Endothelial cell of umbilical vein (primary cell): Measurements from ENCODE around the gene SP1. TPM values are rescaled to one million over a fixed set of nuclear protein-coding genes. Genes with fewer than 3 reads are reported as not detected.

Experiments used
- BruUV-seq: library from RNA; stranded (reverse); fragments of 400-500 nt; replicated peaks from 2 replicates; lab custom pipeline; 2021; lab: Mats Ljungman, UMichigan
- CTCF ChIA-PET: fragments of 300-600, 350-600 bp; sonication (Branson Sonifier 250); formaldehyde crosslinking; loops from one replicate; lab custom pipeline; 2021; ENCODE audit warnings: antibody characterized with exemption, inconsistent platforms; lab: Charles Lee
- POLR2A ChIA-PET: fragments of 300-600, 350-600 bp; sonication (Branson Sonifier 250); formaldehyde crosslinking; loops from one replicate; lab custom pipeline; 2021; ENCODE audit warnings: antibody characterized with exemption, inconsistent platforms; lab: Charles Lee
- DNase-seq: peaks from one replicate; pipeline ENCODE4 v3.0.0-alpha.2; 2011; ENCODE audit warnings: low read depth, low spot score
- FAIRE-seq: peaks from 2 replicates; lab custom pipeline; 2011; peaks lifted over from hg19 to GRCh38; lab: Jason Lieb, UNC
- H2AFZ ChIP-seq: 2 replicates; pipeline ENCODE4 v1.6.0; 2012; ENCODE audit warnings: low read depth, low read length, control low read depth, inconsistent platforms
- H3K27ac ChIP-seq: 2 replicates; pipeline ENCODE4 v1.5.1; 2011; ENCODE audit warnings: low read depth, mild to moderate bottlenecking, control low read depth, low read length, moderate library complexity; ENCODE audit not compliant: insufficient read depth
- H3K27me3 ChIP-seq, 2 experiments: 2 replicates each; pipeline versions ENCODE4 v1.6.0 to v1.6.1; 2011; ENCODE audit warnings: low read length in 2 of 2, mixed read lengths in 1 of 2; ENCODE audit not compliant: control insufficient read depth in 2 of 2, insufficient read depth in 2 of 2
- H3K36me3 ChIP-seq, 2 experiments: 2 replicates in 1 of 2; 3 replicates in 1 of 2; pipeline ENCODE4 v1.5.1; 2011; ENCODE audit warnings: low read length in 2 of 2, mild to moderate bottlenecking in 1 of 2, moderate library complexity in 1 of 2; ENCODE audit not compliant: control insufficient read depth in 2 of 2, insufficient read depth in 2 of 2; ENCODE audit errors: extremely low read depth in 1 of 2
- H3K4me1 ChIP-seq: 3 replicates; pipeline ENCODE4 v1.5.1; 2011; ENCODE audit warnings: mild to moderate bottlenecking, low read length; ENCODE audit not compliant: control insufficient read depth, insufficient read depth; ENCODE audit errors: extremely low read depth
- H3K4me2 ChIP-seq: 2 replicates; pipeline ENCODE4 v1.6.1; 2011; ENCODE audit warnings: low read length, control low read depth, mixed read lengths; ENCODE audit not compliant: insufficient read depth
- H3K4me3 ChIP-seq, 3 experiments: fragments of 200-600 bp in 1 of 3; sonication (generic), shearing (Covaris generic) in 1 of 3; replicated peaks in 1 of 3; 2 replicates each; pipeline ENCODE4 v1.5.1; 2011 to 2016; ENCODE audit warnings: control low read depth in 3 of 3, low read length in 3 of 3, mild to moderate bottlenecking in 2 of 3, inconsistent platforms in 1 of 3, low read depth in 1 of 3, moderate library complexity in 1 of 3; ENCODE audit not compliant: insufficient read depth in 1 of 3
- H3K79me2 ChIP-seq: 2 replicates; pipeline ENCODE4 v1.6.0; 2012; ENCODE audit warnings: low read length, inconsistent platforms; ENCODE audit not compliant: control insufficient read depth, insufficient read depth
- H3K9ac ChIP-seq: replicated peaks from 2 replicates; pipeline ENCODE3; 2011; ENCODE audit warnings: low read length, control low read depth; ENCODE audit not compliant: insufficient read depth; ENCODE audit errors: extremely low read depth
- H3K9me1 ChIP-seq: replicated peaks from 3 replicates; pipeline ENCODE4 v1.6.0; 2011; ENCODE audit warnings: mild to moderate bottlenecking, low read length; ENCODE audit not compliant: control insufficient read depth, insufficient read depth; ENCODE audit errors: extremely low read depth
- H3K9me3 ChIP-seq: replicated peaks from 2 replicates; pipeline ENCODE4 v1.5.1; 2012; ENCODE audit warnings: low read length, inconsistent platforms; ENCODE audit not compliant: control insufficient read depth, insufficient read depth
- H4K20me1 ChIP-seq: replicated peaks from 2 replicates; pipeline ENCODE3; 2011; ENCODE audit warnings: mild to moderate bottlenecking, low read length; ENCODE audit not compliant: control insufficient read depth, insufficient read depth; ENCODE audit errors: extremely low read depth
- CTCF ChIP-seq, 2 donors: IDR thresholded peaks; 1 replicate in 1 of 2; 2 replicates in 1 of 2; pipeline ENCODE4 v1.5.1; 2011; ENCODE audit warnings: low read length in 2 of 2, mild to moderate bottlenecking in 2 of 2, moderate library complexity in 2 of 2, control low read depth in 1 of 2, inconsistent platforms in 1 of 2, low read depth in 1 of 2; ENCODE audit not compliant: insufficient read depth in 1 of 2; ENCODE audit errors: extremely low read depth in 1 of 2
- EZH2 ChIP-seq: IDR thresholded peaks from 2 replicates; pipeline ENCODE4 v1.6.1; 2012; ENCODE audit warnings: borderline replicate concordance, low read depth, mild to moderate bottlenecking, moderate library complexity, low read length, inconsistent platforms; ENCODE audit not compliant: severe bottlenecking
- FOS ChIP-seq: IDR thresholded peaks from 2 replicates; pipeline ENCODE4 v1.6.1; 2011; ENCODE audit warnings: mild to moderate bottlenecking, low read length, moderate library complexity, borderline replicate concordance; ENCODE audit not compliant: insufficient read depth
- GATA2 ChIP-seq: IDR thresholded peaks from 2 replicates; pipeline ENCODE4 v1.7.0; 2011; ENCODE audit warnings: low read depth, mild to moderate bottlenecking, moderate library complexity, mixed read lengths, low read length; ENCODE audit not compliant: insufficient read length, insufficient read depth
- JUN ChIP-seq: IDR thresholded peaks from 2 replicates; pipeline ENCODE4 v1.6.1; 2011; ENCODE audit warnings: borderline replicate concordance, low read depth; ENCODE audit not compliant: insufficient read length, insufficient read depth
- MAX ChIP-seq: IDR thresholded peaks from 2 replicates; pipeline ENCODE4 v1.6.1; 2011; ENCODE audit not compliant: insufficient read depth, insufficient read length
- POLR2A ChIP-seq: IDR thresholded peaks from 2 replicates; pipeline ENCODE4 v1.6.1; 2012; ENCODE audit warnings: low read depth, mild to moderate bottlenecking, control low read depth, low read length
- POLR2AphosphoS5 ChIP-seq: IDR thresholded peaks from 2 replicates; pipeline ENCODE4 v1.6.1; 2012; ENCODE audit warnings: low read depth, mild to moderate bottlenecking, control low read depth, low read length, moderate library complexity; ENCODE audit not compliant: insufficient read depth
- dilution Hi-C: fragments of 300-500 bp; cut with MboI; formaldehyde crosslinking; loops from one replicate; pipeline ENCODE4 v1.15.0; 2019; ENCODE audit warnings: low sequenced_read_pairs; ENCODE audit not compliant: extremely low pct_ligation_motif_present
- intact Hi-C: fragments of 100-400 bp; cut with micrococcal nuclease; formaldehyde crosslinking; loops from one replicate; pipeline ENCODE4 v1.10.0; 2022
- polyA plus RNA-seq, 4 experiments: library from polyadenylated mRNA; depleted of rRNA in 3 of 4; stranded (reverse) in 3 of 4; unstranded in 1 of 4; fragments of >200 nt; gene quantifications; 2 replicates each; pipeline versions ENCODE4 v1.2.1 to v1.2.3, GENCODE V29; 2011 to 2012; ENCODE audit warnings: missing spikeins in 1 of 4
- total RNA-seq: library from RNA; stranded (reverse); gene quantifications from 2 replicates; pipeline ENCODE4 v1.2.3, GENCODE V29; 2021

SP1 gene
- total and polyA plus RNA-seq, 2 donors (not counting 3 experiments of a cell fraction or from before 2014, with no cell fraction given) = 34.8 to 56.3 TPM

GRCh38 chr12:53459097-53459496 is 79.1 kb downstream of the SP1 start:
- H3K27ac ChIP-seq = no peak overlapping the region
- H3K4me2 ChIP-seq = no peak overlapping the region
- H3K4me3 ChIP-seq = no peak overlapping the region
- H3K79me2 ChIP-seq = peaks cover 94% of the 10 kb centered on the region
- no peaks in the 10 kb centered on the region for H3K9me1 ChIP-seq
- no peak overlapping the region for H2AFZ ChIP-seq
- dilution Hi-C loops (no loop called here), intact Hi-C loops (no loop called here)
- FAIRE-seq (no peak), DNase-seq (no peak)
- peaks cover 55 to 77% of the 10 kb centered on the region in 2 experiments for H3K36me3 ChIP-seq
- H3K9ac ChIP-seq = no peak overlapping the region
- BruUV-seq = no TSS peak
- peaks cover 17% of the 10 kb centered on the region for H4K20me1 ChIP-seq
- ChIA-PET POLR2A (no interaction called here), CTCF (interaction anchor here (0.7 kb wide), 1 partner anchor 107 kb away, joined by 3 read pairs; no protein-coding TSS in a partner anchor)
- no peak for TF ChIP-seq MAX
- TF ChIP-seq FOS = no peak
- no peak for TF ChIP-seq JUN
- no peaks in the 10 kb centered on the region for H3K27me3 ChIP-seq
- H3K9me3 ChIP-seq = no peaks in the 10 kb centered on the region
- H3K4me1 ChIP-seq = peaks cover 3% of the 10 kb centered on the region

- DNase-seq (no peak), FAIRE-seq (no peak)
- ChIA-PET POLR2A (no interaction called here), CTCF (no interaction called here)
- H3K4me2 ChIP-seq = no peak overlapping the region
- no peaks in the 10 kb centered on the region for H3K27me3 ChIP-seq
- H3K4me3 ChIP-seq = no peak overlapping the region
- H3K79me2 ChIP-seq = peaks cover 87% of the 10 kb centered on the region
- peaks cover 15% of the 10 kb centered on the region for H4K20me1 ChIP-seq
- BruUV-seq = no TSS peak
- TF ChIP-seq GATA2 (no peak), EZH2 (no peak), MAX (no peak), CTCF (IDR thresholded peaks at IDR 0.05; ENCODE audit: extremely low read depth in 1 of 2, insufficient read depth in 1 of 2, low read depth in 1 of 2, low read length in 2 of 2) (no peak), FOS (no peak), POLR2AphosphoS5 (no peak), JUN (no peak), POLR2A (no peak)
- dilution Hi-C loops (no loop called here), intact Hi-C loops (no loop called here)
- H3K9me3 ChIP-seq = no peaks in the 10 kb centered on the region
- peaks cover 60 to 76% of the 10 kb centered on the region in 2 experiments for H3K36me3 ChIP-seq
- H2AFZ ChIP-seq = no peak overlapping the region
- no peaks in the 10 kb centered on the region for H3K9me1 ChIP-seq
- no peak overlapping the region for H3K27ac ChIP-seq
- no peak overlapping the region for H3K9ac ChIP-seq
- no peaks in the 10 kb centered on the region for H3K4me1 ChIP-seq
Measured at GRCh38 chr12:53461059-53461458, 81.1 kb downstream of the SP1 start.
